HG03280 (cell line): ENCODE results near the gene SLC7A8.

Experiments
- ATAC-seq: cut with Tn5 transposase; IDR thresholded peaks from one replicate; pipeline ENCODE4 v1.9.1; 2021; ENCODE audit warnings: mild to moderate bottlenecking, moderate library complexity; ENCODE audit not compliant: unreplicated experiment

The SLC7A8 gene

DNA sequence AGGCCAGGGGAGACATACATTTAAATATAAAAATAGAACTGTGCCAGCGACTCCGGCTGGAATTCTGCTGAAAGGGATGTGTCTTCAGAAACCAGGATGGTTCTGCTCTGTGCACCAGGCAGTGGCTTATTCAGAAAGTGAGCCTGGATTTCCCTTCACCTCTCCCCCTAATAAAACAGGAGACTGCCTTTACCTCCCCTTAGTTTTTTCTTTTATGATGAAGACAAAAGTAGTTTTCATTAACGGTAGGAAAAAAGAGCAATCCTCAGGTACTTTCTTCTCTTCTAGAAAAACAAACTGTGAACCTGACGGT is 346 bp downstream of the SLC7A8 start:
- ATAC-seq = no peak

DNA sequence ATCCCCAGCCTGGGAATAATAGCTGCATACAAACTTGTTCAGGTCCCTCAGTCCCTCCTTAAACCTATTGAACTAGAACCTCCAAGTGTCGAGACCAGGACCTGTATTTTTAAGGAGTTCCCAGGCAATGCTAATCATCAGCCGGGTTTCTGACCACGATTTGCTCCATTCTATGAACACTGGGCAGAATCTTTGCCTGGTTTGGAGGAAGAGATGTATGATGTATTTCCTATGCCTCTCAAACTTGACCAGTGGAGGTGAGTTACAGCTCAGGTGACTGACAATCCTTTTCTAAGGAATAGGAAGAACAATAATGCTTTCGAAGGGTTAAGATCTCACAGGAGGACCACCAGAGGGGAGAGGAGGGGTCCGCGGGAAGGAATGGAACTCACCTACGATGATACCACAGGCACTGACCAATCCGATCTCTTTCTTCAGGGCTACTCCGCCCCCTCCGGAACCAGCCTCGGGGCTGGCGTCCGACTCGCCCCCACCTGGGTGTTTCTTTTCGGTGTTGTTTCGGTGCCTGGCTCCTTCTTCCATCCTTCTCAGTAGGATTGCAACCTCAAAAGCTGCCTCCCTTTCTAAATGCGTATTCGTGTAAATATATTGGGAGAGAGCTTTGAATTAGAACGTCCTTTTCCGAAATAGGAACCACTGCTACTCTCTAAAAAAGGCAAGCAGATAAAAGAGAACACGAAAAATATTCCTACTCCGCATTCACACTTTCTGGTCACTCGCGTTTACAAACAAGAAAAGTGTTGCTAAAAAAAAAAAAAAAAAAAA is 895 bp downstream of the SLC7A8 start:
- no peak for ATAC-seq

DNA sequence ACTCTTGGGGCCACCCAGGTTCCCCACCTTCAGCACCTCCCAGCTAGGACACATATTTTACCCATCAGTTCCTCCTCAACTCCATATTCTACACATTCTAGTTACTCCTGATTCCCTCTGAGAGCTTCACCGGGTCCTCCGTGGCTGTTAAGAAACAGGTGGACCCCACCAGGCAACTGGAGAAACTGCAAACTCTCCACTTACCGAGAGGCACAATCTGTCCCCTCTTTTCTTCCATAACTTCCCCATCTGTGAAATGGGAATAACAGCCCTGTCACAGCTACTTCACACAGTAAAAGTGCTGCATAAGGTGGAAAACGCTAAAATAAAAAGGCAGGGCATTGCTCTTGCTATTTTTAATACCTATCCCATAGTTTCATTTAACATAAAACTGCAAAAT is 1.5 kb downstream of the SLC7A8 start:
- no peak for ATAC-seq

DNA sequence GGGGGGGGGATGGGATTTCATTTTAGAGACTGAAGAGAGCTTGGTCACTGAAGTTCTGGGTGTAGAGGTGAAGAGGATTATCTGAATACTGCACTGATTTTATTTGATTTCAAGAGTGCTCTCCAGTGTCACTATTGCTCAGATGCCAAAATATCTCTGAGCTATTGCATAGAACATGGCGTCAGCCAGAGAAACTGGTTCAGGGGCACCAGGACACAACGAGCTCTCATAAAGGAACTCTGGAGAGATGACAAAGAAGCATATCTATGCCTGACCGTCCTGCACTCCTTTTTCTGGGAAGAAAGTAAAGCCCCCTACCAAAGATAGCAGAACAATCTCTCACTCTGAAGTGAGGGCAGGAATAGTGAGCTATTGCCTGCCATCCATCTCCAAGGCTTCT is 2.0 kb downstream of the SLC7A8 start:
- ATAC-seq = no peak

DNA sequence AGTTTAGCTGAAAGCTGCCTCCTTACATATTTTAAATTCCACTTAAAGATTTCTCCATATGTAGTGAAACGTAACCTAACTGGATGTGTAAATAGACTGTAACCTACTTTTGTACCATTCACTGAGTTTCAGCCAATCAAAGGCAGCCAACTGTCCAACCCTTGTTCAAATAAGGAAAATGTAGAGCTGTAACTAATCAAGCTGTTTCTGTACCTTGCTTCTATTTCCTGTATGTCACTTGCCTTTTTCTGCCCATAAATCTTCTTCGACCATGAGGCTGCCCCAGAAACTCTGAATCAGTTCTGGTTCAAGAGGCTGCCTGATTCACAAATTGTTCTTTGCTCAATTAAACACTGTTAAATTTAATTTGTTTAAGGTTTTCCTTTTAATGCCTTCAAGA is 6.3 kb downstream of the SLC7A8 start:
- ATAC-seq = no peak

DNA sequence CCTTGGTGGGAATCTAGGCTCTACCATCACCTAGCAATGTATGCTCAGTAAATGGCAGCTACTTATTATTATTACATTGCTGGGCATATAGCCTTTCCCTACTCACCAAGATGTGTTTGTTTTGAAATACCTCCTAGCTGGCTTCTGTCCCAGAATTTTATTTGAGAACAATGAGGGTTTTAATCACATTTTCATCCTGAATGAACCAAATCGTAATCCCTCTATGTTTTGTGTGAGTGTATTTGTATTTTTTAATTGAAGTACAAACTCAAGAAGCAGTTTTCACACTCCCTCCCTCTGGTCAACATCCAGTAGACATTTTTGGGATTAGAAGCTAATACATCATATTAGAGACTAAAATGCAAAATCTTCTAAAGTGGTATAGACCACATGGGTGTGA is 7.6 kb downstream of the SLC7A8 start:
- no peak for ATAC-seq

DNA sequence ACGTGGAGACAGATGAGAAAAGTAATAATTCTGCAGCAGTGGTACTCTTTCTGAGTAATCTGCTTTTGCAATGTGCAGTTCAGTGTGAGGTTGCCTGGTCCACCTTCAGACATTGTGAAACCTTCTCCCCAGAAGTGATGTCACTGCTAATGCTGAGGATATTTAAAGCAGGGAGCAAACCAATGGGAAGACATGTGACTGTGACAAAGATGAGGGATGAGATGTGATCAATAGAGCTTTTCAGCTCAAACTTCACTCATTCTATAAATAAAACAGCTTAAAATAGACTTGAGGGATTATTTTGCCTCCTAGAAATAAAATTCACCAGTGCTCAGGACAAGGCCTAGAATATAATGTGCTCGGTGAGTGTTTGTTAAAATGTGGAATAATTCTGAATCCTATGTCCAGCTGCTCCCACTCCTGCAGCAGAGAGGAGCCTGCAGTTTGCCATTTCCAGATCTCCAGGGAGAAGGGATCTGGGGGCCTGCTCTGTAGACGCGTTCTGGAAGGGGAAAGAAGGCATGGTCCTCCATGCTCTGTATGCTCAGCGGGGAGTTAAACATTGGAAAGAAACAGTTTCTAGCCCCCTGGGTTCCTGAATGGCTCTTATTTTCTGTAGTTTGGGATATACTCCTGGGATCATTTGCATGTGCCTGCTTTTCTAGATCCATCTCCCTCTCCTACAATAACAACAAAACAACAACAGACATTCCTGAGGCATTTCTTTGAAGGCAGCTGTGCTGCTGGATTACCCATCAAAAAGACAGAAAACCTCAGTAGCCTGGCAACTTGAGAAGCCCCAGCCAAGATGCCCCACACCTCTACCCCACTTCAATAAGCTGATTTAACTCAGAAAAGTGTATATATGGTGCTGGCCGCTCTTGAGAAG is 8.9 kb downstream of the SLC7A8 start:
- ATAC-seq = no peak

DNA sequence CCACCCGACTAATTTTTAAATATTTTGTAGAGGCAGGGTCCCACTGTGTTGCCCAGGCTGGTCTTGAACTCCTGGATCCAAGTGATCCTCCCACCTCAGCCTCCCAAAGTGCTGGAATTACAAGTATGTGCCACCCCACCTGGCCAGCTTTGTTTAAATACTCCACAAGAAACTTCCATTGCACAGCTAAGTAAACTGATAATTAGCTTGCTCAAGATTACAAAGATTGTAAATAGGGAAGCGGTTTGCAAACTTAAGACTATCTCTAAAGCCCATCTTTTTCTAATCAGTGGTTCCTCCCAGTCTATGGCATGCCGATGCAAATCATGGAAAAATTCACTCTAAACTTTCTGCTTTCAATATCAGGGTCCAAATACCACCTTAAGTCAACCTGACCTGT is 9.7 kb downstream of the SLC7A8 start:
- no peak for ATAC-seq

DNA sequence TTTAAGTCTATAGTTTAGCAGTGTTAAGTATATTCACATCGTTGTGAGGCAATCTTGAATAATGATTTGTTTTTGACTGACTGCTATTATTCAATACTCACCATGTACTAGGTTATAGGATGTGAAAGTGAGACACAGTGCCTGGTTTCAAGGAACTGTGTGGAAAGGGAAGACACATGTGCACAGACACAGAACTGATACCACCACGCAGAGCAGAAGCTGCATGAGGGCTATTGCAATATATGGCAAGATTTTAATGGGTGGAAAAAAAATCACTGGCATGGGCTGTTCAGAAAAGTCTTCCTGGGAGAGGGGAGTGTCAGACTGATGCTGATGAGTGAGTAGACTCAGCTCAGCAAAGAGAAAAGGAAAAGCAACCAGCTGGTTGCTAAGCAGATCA is 10.4 kb downstream of the SLC7A8 start:
- ATAC-seq = no peak

DNA sequence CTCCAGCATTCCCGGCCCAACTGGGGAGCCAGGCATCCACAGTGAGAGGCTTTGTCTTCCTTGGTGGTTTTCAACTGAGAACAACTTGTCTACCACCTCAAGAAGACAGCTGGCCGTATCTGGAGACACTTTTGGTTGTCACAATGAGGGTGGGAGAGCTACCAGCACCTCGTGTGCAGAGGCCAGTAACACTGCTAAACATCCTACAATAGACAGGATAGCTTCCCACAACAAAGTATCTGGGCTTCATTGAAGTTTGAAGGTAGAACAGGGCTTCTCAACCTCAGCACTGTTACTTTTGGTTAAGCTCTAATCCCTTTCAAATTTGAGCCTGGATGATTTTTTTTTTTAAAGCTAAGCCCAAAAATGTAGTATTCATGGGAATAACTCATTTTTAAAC is 10.9 kb downstream of the SLC7A8 start:
- ATAC-seq = no peak

DNA sequence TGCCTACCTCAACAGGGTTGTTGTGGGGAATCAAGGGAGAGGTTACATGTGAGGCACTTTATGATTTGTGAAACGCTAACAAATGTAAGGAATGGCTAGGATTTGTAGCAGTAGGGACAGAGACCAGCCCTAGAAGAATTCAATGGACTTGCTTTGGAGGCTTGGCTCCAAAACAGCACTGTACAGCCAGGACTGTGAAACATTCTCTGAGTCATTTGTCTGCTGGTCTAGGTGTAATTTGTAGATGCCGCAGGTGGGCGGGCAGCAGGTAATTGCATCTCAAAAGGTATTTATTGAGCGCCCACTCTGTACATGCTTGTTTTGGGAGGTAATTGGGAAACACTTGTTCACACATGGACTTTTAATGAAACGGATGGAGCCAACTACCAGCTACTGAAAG is 11.4 kb downstream of the SLC7A8 start:
- ATAC-seq = no peak

DNA sequence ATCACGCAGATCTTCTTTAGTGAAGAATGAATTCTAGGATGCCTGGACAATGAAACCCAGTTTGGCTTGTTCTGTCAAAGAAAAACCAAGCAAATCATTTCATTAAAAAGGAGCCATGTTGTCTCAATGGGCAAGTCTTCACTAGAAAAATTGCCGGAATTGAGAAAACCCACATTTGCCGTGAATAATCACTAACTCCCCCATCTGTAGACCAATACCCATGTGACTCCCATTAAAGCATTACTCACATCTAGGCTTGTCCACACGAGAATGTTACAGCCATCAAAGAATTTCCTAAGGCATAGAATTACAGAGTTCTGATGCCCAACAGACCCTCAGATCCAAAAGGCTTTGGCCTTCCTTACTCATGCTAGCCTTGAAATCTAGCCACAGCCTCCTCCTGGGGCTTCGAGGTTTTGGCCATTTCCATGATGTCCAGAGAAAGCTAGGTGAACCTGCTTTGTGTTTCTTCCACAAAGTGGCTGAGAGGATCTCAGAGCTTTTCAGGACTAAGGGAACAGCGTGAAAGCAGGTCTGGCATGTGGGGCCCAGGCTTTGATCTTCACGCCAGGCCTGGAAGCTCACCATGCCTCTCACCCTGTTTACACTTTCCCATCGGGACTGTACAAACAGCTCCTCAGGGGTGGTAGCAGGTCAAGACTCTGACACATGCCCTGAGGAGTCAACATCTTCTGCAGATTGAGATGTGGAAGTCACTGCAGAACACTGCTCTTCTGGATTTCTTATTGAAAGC is 12.1 kb downstream of the SLC7A8 start:
- ATAC-seq = no peak

DNA sequence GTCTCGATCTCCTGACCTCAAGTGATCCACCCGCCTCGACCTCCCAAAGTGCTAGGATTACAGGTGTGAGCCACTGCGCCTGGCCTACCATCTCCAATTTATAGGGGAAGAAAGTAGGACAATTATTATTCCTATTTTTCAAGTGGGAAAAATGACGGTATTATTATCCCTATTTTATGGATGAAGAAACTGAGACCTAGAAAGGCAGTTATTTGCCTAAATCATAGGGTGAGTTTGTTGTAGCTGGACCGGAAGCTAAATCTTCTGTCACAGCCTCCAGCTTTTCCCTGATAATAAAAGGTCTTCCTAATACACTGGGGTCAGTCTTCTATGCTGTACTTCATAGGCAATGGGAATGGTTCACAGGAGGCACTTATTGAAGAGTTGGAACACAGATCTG is 13.8 kb downstream of the SLC7A8 start:
- no peak for ATAC-seq

DNA sequence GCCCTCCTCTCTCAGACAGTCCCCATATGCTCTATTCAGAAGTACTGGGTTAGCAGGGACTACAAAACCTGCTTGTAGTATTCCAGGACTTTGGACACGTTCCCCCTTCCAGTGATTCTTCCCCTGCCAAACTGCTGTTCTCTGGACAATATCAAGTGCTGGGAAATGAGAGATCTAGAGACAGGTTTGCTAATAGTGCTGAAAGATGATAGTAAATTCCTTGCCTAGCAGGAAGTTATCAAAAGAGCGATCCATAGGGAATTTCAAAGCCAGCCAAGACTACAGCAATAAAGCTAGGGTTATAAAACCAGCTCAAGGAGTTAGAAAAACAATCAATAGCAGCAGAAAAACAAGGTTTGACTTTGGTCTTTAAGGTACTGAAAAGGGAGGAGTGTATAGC is 15.2 kb downstream of the SLC7A8 start:
- no peak for ATAC-seq

DNA sequence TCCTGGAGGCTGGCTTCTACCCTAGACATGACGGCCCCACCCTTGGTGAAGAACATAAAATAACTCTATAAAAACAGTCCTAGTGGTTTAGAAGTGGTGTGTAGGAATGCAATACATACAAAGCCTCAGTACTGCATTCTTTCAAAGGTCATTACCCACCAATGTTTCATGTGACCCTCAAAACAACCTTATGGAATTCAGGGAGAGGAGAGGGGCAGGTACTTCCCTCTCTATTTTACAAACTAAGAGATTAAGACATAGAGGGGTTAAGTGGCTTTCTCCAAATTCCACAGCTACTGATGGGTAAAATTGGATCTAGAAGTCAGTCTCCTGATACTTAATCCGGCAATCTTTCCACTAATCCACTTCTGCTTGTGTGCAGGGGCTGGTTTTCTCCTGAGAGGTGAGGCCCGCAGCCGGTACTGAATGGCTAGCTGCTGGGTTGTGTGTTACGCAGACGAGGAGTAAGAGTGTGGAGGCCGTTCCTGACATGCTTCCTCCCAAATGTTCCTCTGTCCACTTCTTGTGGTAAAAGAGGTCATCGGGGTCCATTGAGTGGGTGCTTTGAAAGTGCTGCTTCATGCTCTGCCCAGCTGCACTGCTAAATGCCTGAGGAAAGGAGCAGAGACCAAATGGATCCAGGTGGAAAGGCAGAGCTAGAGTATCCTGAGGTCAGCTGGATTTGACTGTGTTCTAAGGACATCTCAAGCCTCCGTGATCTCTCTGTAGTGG is 16.2 kb downstream of the SLC7A8 start:
- no peak for ATAC-seq

DNA sequence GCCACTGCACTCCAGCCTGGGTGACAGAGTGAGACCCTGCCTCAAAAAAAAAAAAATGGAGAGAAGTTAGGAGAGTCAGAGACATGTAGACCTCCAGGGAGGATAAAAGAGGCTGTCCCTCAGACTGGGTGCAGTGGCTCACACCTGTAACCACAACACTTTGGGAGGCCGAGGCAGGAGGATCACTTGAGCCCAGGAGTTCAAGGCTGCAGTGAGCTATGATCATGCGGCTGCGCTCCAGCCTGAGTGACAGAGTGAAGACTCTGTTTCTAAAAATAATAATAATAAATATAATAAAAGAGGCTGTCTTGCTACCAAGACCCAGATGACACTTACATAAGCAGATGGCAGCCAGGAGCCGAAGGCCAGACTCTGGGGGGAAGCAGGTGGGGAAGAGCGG is 18.5 kb downstream of the SLC7A8 start:
- ATAC-seq = no peak

DNA sequence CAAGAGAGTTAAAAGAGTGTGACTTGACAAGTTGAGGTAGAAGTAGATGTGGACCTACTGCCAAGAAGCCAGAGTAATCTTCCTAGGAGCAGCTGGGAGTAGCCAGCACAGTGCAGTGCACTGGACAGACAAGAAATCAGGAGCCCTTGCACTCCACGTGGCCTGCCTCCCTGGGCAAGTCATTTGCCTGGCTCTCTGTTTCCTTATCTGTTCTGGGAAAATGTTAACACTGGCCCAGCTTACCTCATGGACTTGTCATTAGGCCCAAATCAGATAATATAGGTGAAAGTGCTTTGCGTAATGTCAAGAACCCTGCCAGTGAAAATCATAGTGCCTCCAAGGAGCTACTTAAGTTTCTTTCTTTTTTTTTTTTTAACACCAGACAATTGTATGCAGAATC is 19.2 kb downstream of the SLC7A8 start:
- no peak for ATAC-seq

DNA sequence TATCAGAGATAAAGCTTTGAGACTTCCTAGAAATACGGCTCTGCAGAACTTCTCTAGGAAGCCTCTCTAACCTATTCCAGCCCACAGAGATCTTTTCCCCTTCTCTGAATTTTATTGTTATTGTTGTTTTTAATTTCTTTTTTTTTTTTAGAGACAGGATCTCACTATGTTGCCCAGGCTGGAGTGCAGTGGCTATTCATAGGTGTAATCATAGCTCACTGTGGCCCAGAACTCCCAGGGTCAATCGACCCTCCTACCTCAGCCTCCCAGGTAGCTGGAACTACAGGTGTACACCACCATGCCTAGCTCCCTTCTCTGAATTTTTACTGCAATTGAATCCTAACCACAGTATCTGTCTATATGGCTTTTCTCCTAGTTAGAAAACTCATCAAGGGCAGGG is 19.6 kb downstream of the SLC7A8 start:
- no peak for ATAC-seq

DNA sequence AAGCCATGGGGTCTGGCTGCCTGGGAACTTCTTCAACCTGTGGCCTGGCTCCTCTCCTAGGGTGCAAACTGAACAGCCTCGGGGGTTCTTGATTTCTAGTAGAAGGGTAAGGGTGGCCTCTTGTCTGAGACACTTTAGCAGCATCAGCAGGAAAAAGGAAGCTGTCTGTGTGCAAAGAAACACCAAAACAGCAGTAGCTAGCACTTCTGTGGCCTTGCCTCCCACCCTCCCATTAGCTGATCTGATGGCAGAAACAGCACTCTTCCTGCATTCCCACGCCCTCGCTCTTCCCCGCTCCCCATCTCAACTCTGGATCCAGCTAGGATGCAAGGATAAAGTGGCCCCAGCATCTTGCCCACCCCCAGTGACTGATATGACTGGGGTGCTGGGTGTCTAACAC is 20.7 kb downstream of the SLC7A8 start:
- ATAC-seq = no peak

DNA sequence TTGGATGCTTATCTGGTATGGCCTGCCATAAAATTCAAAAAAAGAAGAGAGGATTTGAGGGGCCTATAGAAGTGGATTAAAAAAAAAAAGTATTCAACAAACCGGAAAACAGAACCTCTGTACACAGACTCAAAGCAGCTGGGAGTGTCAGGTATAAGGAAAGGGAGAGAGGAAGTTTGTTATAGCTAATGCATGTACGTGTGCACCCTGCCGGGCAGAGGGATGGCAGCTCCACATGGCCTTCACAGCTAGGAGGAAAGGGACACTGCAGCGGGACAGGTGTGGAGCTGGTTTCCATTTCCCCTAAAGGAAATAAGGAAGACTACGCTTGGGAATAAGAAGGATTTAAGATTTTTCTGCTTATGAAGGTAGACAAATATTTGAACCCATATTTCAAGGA is 21.5 kb downstream of the SLC7A8 start:
- no peak for ATAC-seq

DNA sequence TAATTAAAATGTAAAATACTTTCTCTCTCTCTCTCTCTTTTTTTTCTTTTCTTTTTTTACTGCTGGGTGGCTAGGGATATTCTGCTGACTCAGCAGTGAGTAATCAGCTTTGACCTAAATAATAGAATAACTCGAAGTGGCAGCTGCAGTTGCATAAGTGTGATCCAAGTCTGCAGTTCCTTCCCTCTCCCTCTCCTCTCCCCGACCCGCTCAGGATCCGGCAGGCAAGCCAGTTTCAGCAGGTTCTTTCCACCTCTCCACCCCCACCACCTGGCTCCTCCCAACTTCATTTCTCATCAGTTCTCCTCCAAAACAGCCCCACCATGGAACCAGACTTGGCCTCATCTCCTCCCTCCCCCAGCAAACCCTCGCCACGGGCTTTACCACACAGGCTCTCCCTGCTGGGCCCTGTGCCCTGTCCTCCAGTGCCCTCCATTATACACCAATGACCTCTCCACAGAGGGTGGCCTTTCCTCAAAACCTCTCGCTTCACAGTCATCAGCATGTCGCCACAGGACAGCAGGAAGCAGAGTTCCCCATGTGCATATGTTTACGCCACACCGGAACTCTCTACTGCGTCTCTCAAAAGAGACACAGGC is 22.4 kb downstream of the SLC7A8 start:
- no peak for ATAC-seq
